Right hindlimb (tissue), 1 donor: ENCODE measurements around the gene COX20.
"Not testable (repeated sequence)": the region's sequence is repeated elsewhere in the genome, so short reads cannot be mapped to it uniquely, and the experiment has no call there.

ENCODE experiments used
- DNase-seq: peaks from one replicate; pipeline ENCODE4 v3.0.0-alpha.2; 2018

The COX20 gene

GRCh38 chr1:244826712-244827111 is 8.7 kb upstream of the COX20 start:
- DNase-seq, result no peak

- no peak for DNase-seq
Measured at GRCh38 chr1:244830639-244831038, 4.8 kb upstream of the COX20 start.

GRCh38 chr1:244833260-244833659 is 2.2 kb upstream of the COX20 start:
- DNase-seq, result not testable (repeated sequence)

- DNase-seq, result peak; percentile 80
Measured at GRCh38 chr1:244833734-244834542, 1.5 kb upstream of the COX20 start.

GRCh38 chr1:244834543-244835275 is 749 bp upstream of the COX20 start:
- no peak for DNase-seq

GRCh38 chr1:244836135-244836521 is 670 bp downstream of the COX20 start:
- peak; percentile 33 for DNase-seq

GRCh38 chr1:244836584-244836983 is 1.1 kb downstream of the COX20 start:
- no peak for DNase-seq

- DNase-seq, result no peak
Measured at GRCh38 chr1:244837597-244838258, 2.3 kb downstream of the COX20 start.

- no peak for DNase-seq
Measured at GRCh38 chr1:244839656-244840055, 4.2 kb downstream of the COX20 start.

GRCh38 chr1:244840219-244840794 is 4.8 kb downstream of the COX20 start:
- DNase-seq, result no peak

- DNase-seq, result no peak
Measured at GRCh38 chr1:244841273-244841927, 5.9 kb downstream of the COX20 start.

GRCh38 chr1:244843148-244843978 is 7.9 kb downstream of the COX20 start:
- no peak for DNase-seq

GRCh38 chr1:244844155-244845121 is 9.0 kb downstream of the COX20 start:
- no peak for DNase-seq

GRCh38 chr1:244846653-244847052 is 11.2 kb downstream of the COX20 start:
- no peak for DNase-seq

- DNase-seq, result no peak
Measured at GRCh38 chr1:244849189-244849866, 13.9 kb downstream of the COX20 start.

- no peak for DNase-seq
Measured at GRCh38 chr1:244850099-244850852, 14.8 kb downstream of the COX20 start.

- no peak for DNase-seq
Measured at GRCh38 chr1:244850896-244851295, 15.4 kb downstream of the COX20 start.

GRCh38 chr1:244851546-244852231 is 16.2 kb downstream of the COX20 start:
- DNase-seq, result no peak

- no peak for DNase-seq
Measured at GRCh38 chr1:244852694-244853093, 17.2 kb downstream of the COX20 start.
